Prostate gland (tissue), 2 donors: ENCODE data around the gene IBA57.

Experiments
- POLR2A ChIP-seq: fragments of 450-650 bp; IDR thresholded peaks from one replicate; pipeline ENCODE4 v1.6.1; 2016; ENCODE audit warnings: antibody characterized with exemption, mild to moderate bottlenecking
- TF ChIP-seq, protein P1 (sequence below), 4 experiments: fragments of 200-600 bp in 2 of 4; fragments of 450-650 bp in 2 of 4; sonication (generic) in 2 of 4; IDR thresholded peaks; 1 replicate in 3 of 4; 2 replicates in 1 of 4; pipeline ENCODE4 v1.5.1; 2016 to 2019; ENCODE audit warnings: antibody characterized with exemption in 4 of 4, mild to moderate bottlenecking in 2 of 4, moderate library complexity in 2 of 4

DNA sequence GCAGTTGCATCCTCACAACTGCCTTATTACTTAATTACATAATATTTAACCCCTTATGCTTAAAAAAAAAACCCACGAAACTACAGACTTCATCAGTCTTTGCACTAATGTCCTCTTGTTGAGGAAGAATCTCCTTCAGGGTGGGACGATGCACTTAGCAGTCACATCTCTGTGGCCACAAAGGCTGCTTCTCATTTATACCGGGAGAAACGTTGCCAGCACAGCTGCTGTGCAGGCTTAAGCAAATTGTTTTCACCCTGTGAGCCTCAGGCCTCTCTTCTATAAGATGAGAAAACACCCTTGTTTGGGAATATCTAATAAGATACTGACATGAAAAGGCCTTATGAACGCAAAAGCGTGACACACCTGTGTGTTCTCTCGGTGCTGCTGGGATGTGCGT is 39.4 kb downstream of the IBA57 start:
- TF ChIP-seq, protein P1, sequence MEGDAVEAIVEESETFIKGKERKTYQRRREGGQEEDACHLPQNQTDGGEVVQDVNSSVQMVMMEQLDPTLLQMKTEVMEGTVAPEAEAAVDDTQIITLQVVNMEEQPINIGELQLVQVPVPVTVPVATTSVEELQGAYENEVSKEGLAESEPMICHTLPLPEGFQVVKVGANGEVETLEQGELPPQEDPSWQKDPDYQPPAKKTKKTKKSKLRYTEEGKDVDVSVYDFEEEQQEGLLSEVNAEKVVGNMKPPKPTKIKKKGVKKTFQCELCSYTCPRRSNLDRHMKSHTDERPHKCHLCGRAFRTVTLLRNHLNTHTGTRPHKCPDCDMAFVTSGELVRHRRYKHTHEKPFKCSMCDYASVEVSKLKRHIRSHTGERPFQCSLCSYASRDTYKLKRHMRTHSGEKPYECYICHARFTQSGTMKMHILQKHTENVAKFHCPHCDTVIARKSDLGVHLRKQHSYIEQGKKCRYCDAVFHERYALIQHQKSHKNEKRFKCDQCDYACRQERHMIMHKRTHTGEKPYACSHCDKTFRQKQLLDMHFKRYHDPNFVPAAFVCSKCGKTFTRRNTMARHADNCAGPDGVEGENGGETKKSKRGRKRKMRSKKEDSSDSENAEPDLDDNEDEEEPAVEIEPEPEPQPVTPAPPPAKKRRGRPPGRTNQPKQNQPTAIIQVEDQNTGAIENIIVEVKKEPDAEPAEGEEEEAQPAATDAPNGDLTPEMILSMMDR (IDR thresholded peaks at IDR 0.05), result no peak
- TF ChIP-seq POLR2A, result no peak
